A549 (cell line): Measurements from ENCODE around the gene PKLR. TPM values are rescaled to one million over a fixed set of nuclear protein-coding genes. Genes with fewer than 3 reads are reported as not detected.
A peak's percentile ranks its signal among the peaks of the same experiment; 100 is the strongest.

ENCODE experiments used
- ATAC-seq, 2 experiments: fragments of 200-7000 bp in 1 of 2; fragments of >200 bp in 1 of 2; cut with Nextera tagmentation in 1 of 2; cut with Tn5 transposase in 1 of 2; 3 replicates each; pipeline versions ENCODE4 v1.8.0 to v1.9.1; 2018 to 2020; ENCODE audit warnings: mild to moderate bottlenecking in 1 of 2, moderate library complexity in 1 of 2
- CTCF ChIA-PET: fragments of 300-600 bp; sonication (Branson Sonifier 250); formaldehyde crosslinking; extraction: SDS; loops from one replicate; lab custom pipeline; 2021; ENCODE audit warnings: antibody characterized with exemption, inconsistent platforms; lab: Yijun Ruan, JAX
- POLR2A ChIA-PET: fragments of 350-600 bp; formaldehyde crosslinking; extraction: SDS; loops from one replicate; lab custom pipeline; 2021; ENCODE audit warnings: antibody characterized with exemption, inconsistent platforms; lab: Yijun Ruan, JAX
- DNase-seq, 2 experiments: peaks; one replicate each; pipeline versions ENCODE4 v3.0.0 to v3.0.0-alpha.2; 2011 to 2016; ENCODE audit warnings: low read depth in 1 of 2, low spot score in 1 of 2
- FAIRE-seq: peaks from 2 replicates; lab custom pipeline; 2011; peaks lifted over from hg19 to GRCh38; lab: Jason Lieb, UNC
- H3K27ac ChIP-seq, 2 experiments: fragments of >200 bp; sonication (Bioruptor Twin); formaldehyde crosslinking; 3 replicates each; pipeline ENCODE4 v1.5.1; 2016 to 2017
- H3K4me1 ChIP-seq: fragments of >200 bp; sonication (Bioruptor Twin); formaldehyde crosslinking; 3 replicates; pipeline ENCODE4 v1.6.1; 2016
- H3K4me2 ChIP-seq: fragments of >200 bp; sonication (Bioruptor Twin); formaldehyde crosslinking; 3 replicates; pipeline ENCODE4 v1.6.1; 2016
- H3K4me3 ChIP-seq: fragments of >200 bp; sonication (Bioruptor Twin); formaldehyde crosslinking; 3 replicates; pipeline ENCODE4 v1.5.1; 2016
- H3K9me3 ChIP-seq: fragments of >200 bp; sonication (Bioruptor Twin); formaldehyde crosslinking; 3 replicates; pipeline ENCODE4 v1.6.1; 2016
- CBX2 ChIP-seq: fragments of 200-600 bp; sonication (generic); IDR thresholded peaks from 2 replicates; pipeline ENCODE4 v1.6.1; 2016; ENCODE audit warnings: low read depth, mild to moderate bottlenecking, borderline replicate concordance
- CHD2 ChIP-seq: fragments of 150-350 bp; IDR thresholded peaks from 2 replicates; pipeline ENCODE4 v1.6.1; 2014; ENCODE audit warnings: low read length; ENCODE audit not compliant: partially characterized antibody
- EHF ChIP-seq: fragments of 250-450 bp; sonication (Bioruptor Pico); IDR thresholded peaks from 2 replicates; pipeline ENCODE4 v1.5.0; 2020; ENCODE audit warnings: mild to moderate bottlenecking
- ESRRA ChIP-seq: fragments of 150-350 bp; IDR thresholded peaks from 2 replicates; pipeline ENCODE4 v1.6.1; 2014; ENCODE audit warnings: mild to moderate bottlenecking, low read length, borderline replicate concordance
- HDAC2 ChIP-seq: fragments of 200-600 bp; sonication (generic); IDR thresholded peaks from 2 replicates; pipeline ENCODE4 v1.6.1; 2016
- HOXB5 ChIP-seq: fragments of 250-450 bp; sonication (Bioruptor Pico); IDR thresholded peaks from 2 replicates; pipeline ENCODE4 v1.5.0; 2020; ENCODE audit warnings: mild to moderate bottlenecking, moderate library complexity
- KDM1A ChIP-seq: fragments of 200-600 bp; sonication (generic); IDR thresholded peaks from 2 replicates; pipeline ENCODE4 v1.6.1; 2016; ENCODE audit warnings: low read depth, mild to moderate bottlenecking
- MAFK ChIP-seq: fragments of 450-650 bp; IDR thresholded peaks from 2 replicates; pipeline ENCODE4 v1.6.1; 2014; ENCODE audit not compliant: partially characterized antibody
- MYC ChIP-seq: IDR thresholded peaks from 2 replicates; pipeline ENCODE4 v1.6.1; 2012; ENCODE audit warnings: mild to moderate bottlenecking, inconsistent platforms, low read length, improper control_type of control experiment, borderline replicate concordance
- PHF8 ChIP-seq: fragments of 200-600 bp; sonication (generic); IDR thresholded peaks from 2 replicates; pipeline ENCODE4 v1.6.1; 2016; ENCODE audit warnings: low read depth, mild to moderate bottlenecking, antibody characterized with exemption, moderate library complexity, borderline replicate concordance
- POLR2AphosphoS2 ChIP-seq: conservative IDR thresholded peaks from 2 replicates; pipeline ENCODE4 v1.6.1; 2012; ENCODE audit warnings: low read length, improper control_type of control experiment, inconsistent platforms
- RAD21 ChIP-seq, 2 experiments: fragments of >200 bp in 1 of 2; sonication (Bioruptor Twin) in 1 of 2; formaldehyde crosslinking in 1 of 2; IDR thresholded peaks in 1 of 2; conservative IDR thresholded peaks in 1 of 2; 2 replicates in 1 of 2; 3 replicates in 1 of 2; pipeline ENCODE4 v1.6.1; 2012 to 2018; ENCODE audit warnings: inconsistent platforms in 1 of 2
- RARB ChIP-seq: fragments of 250-450 bp; sonication (Bioruptor Pico); IDR thresholded peaks from 2 replicates; pipeline ENCODE4 v1.8.0; 2021; ENCODE audit warnings: mild to moderate bottlenecking, moderate library complexity
- RNF2 ChIP-seq: fragments of 200-600 bp; sonication (generic); IDR thresholded peaks from 2 replicates; pipeline ENCODE4 v1.6.1; 2016; ENCODE audit warnings: low read depth, mild to moderate bottlenecking, antibody characterized with exemption, moderate library complexity, borderline replicate concordance
- SMC3 ChIP-seq: fragments of >200 bp; sonication (Bioruptor Twin); formaldehyde crosslinking; IDR thresholded peaks from 3 replicates; pipeline ENCODE4 v1.6.1; 2018; ENCODE audit warnings: inconsistent platforms
- SREBF2 ChIP-seq: fragments of 450-650 bp; IDR thresholded peaks from 2 replicates; pipeline ENCODE4 v1.6.1; 2014; ENCODE audit warnings: mild to moderate bottlenecking, moderate library complexity
- TFCP2L1 ChIP-seq: fragments of 250-450 bp; sonication (Bioruptor Pico); IDR thresholded peaks from 2 replicates; pipeline ENCODE4 v1.5.0; 2021; ENCODE audit warnings: mild to moderate bottlenecking
- ZFP36 ChIP-seq: fragments of 450-650 bp; IDR thresholded peaks from 2 replicates; pipeline ENCODE4 v1.6.1; 2014; ENCODE audit warnings: borderline replicate concordance; ENCODE audit not compliant: partially characterized antibody
- ZSCAN20 ChIP-seq: fragments of 250-450 bp; sonication (Bioruptor Pico); IDR thresholded peaks from 2 replicates; pipeline ENCODE4 v1.8.0; 2022; ENCODE audit warnings: mild to moderate bottlenecking, moderate library complexity
- WGBS: methylation state at CpG from one replicate; pipeline ENCODE4 v1.1.6; 2017; ENCODE audit errors: missing lambda C conversion rate; 5-methylcytosine and 5-hydroxymethylcytosine counted together
- polyA plus RNA-seq, 4 experiments: library from polyadenylated mRNA; depleted of rRNA in 3 of 4; stranded (reverse); fragments of >200 nt; fragmentation: RNase III in 1 of 4; extraction: RNeasy Plus Mini Kit Qiagen cat#74134 plus additional on column Dnase treatment in 1 of 4; gene quantifications; 2 replicates in 3 of 4; 3 replicates in 1 of 4; pipeline ENCODE4 v1.2.3, GENCODE V29; 2011 to 2017
- TF ChIP-seq, protein P1 (sequence below): IDR thresholded peaks from 2 replicates; pipeline ENCODE4 v1.6.1; 2012
- TF ChIP-seq, protein P2 (sequence below): IDR thresholded peaks from 2 replicates; pipeline ENCODE4 v1.6.1; 2012
- TF ChIP-seq, protein P3 (sequence below): fragments of >200 bp; sonication (Bioruptor Twin); formaldehyde crosslinking; IDR thresholded peaks from 2 replicates; pipeline ENCODE4 v1.6.1; 2016
- TF ChIP-seq, protein P4 (sequence below): fragments of >200 bp; sonication (Bioruptor Twin); formaldehyde crosslinking; IDR thresholded peaks from 3 replicates; pipeline ENCODE4 v1.6.1; 2016
- TF ChIP-seq, protein P5 (sequence below): fragments of 450-650 bp; IDR thresholded peaks from 2 replicates; pipeline ENCODE4 v1.6.1; 2014; ENCODE audit warnings: antibody characterized with exemption
- TF ChIP-seq, protein P6 (sequence below): fragments of >200 bp; sonication (Bioruptor Twin); formaldehyde crosslinking; IDR thresholded peaks from 3 replicates; pipeline ENCODE4 v1.5.1; 2016

PKLR gene
- polyA plus RNA-seq, 2 of the 4 experiments (the other 2 are of a cell fraction) = 0.03 TPM; not detected in 1

DNA sequence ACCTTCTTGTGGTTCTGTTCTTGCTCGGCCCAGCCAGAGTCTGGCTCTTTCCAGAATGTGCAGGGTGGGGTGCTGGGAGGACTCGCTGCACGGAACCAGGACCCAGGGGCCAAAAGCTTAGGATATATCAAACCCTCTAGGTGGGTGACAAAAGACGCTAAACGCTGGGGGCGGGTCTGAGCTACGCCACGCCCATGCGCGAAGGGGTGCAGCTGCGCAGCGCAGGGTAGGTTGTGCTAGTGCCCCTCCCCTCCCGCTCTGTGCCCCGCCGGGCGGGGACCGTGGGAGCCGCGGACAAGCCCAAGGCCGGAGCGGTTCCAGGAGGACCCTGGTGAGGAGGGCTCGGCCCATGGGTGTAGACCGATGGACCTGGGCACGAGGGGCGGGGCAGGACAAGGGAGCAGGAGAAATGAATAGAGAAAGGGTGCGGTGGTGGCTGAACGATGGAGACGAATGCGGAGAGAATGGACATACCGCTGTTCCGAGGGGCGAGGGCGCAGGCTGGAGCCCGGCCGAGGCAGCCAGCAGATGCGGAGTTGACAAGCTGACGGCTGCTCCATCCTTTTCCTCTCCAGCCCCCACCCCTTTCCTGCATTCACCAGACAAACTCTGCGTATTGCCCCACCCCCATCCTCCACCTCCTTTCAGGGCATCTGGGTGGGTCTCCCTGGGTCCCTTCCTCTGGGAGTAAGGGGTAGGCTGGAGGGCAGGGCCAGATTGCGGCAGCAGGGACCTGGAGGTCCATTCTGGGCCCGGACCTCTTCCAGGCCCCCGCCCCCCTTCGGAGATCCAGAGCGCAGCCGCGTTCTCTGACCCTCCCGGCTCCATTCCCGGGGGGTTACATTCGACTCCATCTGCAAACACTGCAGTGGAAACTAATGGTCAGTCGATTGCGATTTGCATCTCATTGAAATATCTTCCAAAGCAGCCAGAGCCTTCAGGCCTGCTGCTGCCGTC lies 19.7 kb upstream of the PKLR start, which contains the start of gene RUSC1:
Gene RUSC1 (plus strand): TSS at position 234 of the 957 bp plus-strand sequence. CDS start 880 bp downstream, outside the sequence.
- POLR2A ChIA-PET = interaction anchor here (0.6 to 1.4 kb wide), 2 partner anchors 48 to 1374 kb away, joined by 3 to 4 read pairs; partner anchors contain the start of genes CLK2 and DENND4B
- no peak within 1 kb of the TSS; a peak in 1 of 6 replicates for H3K27ac ChIP-seq
- no peak for DNase-seq
- CTCF ChIA-PET = interaction anchor here (1.6 to 7.7 kb wide), 7 partner anchors 9 to 183 kb away, joined by 4 to 149 read pairs (median 37); partner anchors contain the start of genes FDPS and PKLR
- peaks cover 17% of the 10 kb centered on the region for H3K4me1 ChIP-seq
- H3K4me2 ChIP-seq = 0 out of 3 replicates have a peak within 1 kb of the TSS, but pooled peaks have one; percentile 80
- no peak for ATAC-seq
- H3K9me3 ChIP-seq = no peaks in the 10 kb centered on the region
- no peak within 1 kb of the TSS for H3K4me3 ChIP-seq
- no peak for FAIRE-seq
- WGBS = 93% methylated on average over 51 of the region's 51 CpGs
- TF ChIP-seq, protein P1, sequence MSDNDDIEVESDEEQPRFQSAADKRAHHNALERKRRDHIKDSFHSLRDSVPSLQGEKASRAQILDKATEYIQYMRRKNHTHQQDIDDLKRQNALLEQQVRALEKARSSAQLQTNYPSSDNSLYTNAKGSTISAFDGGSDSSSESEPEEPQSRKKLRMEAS = no peak
- TF ChIP-seq, protein P2, sequence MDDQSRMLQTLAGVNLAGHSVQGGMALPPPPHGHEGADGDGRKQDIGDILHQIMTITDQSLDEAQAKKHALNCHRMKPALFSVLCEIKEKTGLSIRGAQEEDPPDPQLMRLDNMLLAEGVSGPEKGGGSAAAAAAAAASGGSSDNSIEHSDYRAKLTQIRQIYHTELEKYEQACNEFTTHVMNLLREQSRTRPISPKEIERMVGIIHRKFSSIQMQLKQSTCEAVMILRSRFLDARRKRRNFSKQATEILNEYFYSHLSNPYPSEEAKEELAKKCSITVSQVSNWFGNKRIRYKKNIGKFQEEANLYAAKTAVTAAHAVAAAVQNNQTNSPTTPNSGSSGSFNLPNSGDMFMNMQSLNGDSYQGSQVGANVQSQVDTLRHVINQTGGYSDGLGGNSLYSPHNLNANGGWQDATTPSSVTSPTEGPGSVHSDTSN = 0 out of 2 replicates have a peak, but pooled peaks have one; percentile 17
- TF ChIP-seq, protein P3, sequence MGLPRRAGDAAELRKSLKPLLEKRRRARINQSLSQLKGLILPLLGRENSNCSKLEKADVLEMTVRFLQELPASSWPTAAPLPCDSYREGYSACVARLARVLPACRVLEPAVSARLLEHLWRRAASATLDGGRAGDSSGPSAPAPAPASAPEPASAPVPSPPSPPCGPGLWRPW = no peak
- no peak for TF ChIP-seq RAD21 (conservative IDR thresholded peaks at IDR 0.05 in 1 of 2, IDR thresholded peaks at IDR 0.05 in 1 of 2)

DNA sequence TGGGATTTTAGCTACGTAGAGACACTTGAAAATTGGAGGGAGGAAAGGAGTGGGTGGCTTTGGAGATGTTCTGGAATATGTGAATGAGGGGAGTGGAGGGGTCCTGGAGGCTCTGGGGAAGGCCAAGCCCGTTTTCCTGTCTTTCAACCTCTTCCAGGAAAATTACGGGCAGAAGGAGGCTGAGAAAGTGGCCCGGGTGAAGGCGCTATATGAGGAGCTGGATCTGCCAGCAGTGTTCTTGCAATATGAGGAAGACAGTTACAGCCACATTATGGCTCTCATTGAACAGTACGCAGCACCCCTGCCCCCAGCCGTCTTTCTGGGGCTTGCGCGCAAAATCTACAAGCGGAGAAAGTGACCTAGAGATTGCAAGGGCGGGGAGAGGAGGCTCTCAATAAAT lies 19.0 kb upstream of the PKLR start:
- ATAC-seq = no peak
- FAIRE-seq = no peak
- 87% methylated on average over 11 of the region's 11 CpGs for WGBS
- no peak overlapping the region for H3K4me3 ChIP-seq
- POLR2A ChIA-PET = no interaction called here
- no peak overlapping the region for H3K4me2 ChIP-seq
- CTCF ChIA-PET = interaction anchor here (5.8 to 7.7 kb wide), 3 partner anchors 40 to 73 kb away, joined by 34 to 149 read pairs (median 44); no protein-coding TSS in a partner anchor
- TF ChIP-seq TFCP2L1 (CRISPR knock-in tag) = no peak
- TF ChIP-seq MAFK = no peak
- TF ChIP-seq HOXB5 (CRISPR knock-in tag) = no peak
- TF ChIP-seq, protein P4, sequence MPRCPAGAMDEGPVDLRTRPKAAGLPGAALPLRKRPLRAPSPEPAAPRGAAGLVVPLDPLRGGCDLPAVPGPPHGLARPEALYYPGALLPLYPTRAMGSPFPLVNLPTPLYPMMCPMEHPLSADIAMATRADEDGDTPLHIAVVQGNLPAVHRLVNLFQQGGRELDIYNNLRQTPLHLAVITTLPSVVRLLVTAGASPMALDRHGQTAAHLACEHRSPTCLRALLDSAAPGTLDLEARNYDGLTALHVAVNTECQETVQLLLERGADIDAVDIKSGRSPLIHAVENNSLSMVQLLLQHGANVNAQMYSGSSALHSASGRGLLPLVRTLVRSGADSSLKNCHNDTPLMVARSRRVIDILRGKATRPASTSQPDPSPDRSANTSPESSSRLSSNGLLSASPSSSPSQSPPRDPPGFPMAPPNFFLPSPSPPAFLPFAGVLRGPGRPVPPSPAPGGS = no peak
- no peak for TF ChIP-seq CHD2
- no peak for TF ChIP-seq SREBF2
- TF ChIP-seq, protein P5, sequence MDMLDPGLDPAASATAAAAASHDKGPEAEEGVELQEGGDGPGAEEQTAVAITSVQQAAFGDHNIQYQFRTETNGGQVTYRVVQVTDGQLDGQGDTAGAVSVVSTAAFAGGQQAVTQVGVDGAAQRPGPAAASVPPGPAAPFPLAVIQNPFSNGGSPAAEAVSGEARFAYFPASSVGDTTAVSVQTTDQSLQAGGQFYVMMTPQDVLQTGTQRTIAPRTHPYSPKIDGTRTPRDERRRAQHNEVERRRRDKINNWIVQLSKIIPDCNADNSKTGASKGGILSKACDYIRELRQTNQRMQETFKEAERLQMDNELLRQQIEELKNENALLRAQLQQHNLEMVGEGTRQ = no peak
- no peak for TF ChIP-seq RARB
- TF ChIP-seq EHF = no peak
- H3K27ac ChIP-seq = no peak overlapping the region
- H3K4me1 ChIP-seq = peaks cover 10% of the 10 kb centered on the region
- no peaks in the 10 kb centered on the region for H3K9me3 ChIP-seq
- DNase-seq = no peak

DNA sequence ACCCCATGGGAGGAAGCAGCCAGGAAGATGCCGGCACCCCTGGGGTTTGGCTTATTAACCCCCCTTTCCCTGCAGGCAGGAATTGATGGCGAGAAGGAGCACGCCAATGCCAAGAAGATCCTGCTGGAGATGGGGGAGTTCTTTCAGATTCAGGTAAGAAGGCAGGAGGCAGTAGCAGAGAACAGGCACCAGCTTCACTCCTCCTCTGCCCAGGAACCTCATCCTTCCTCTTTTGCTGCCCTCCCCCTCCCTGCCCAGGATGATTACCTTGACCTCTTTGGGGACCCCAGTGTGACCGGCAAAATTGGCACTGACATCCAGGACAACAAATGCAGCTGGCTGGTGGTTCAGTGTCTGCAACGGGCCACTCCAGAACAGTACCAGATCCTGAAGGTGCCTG lies 18.3 kb upstream of the PKLR start:
- 94% methylated on average over 4 of the region's 5 CpGs for WGBS
- H3K4me1 ChIP-seq = peaks cover 10% of the 10 kb centered on the region
- no peak for DNase-seq
- TF ChIP-seq POLR2AphosphoS2 (no peak), SMC3 (no peak), ESRRA (no peak), CBX2 (no peak), HDAC2 (no peak), PHF8 (no peak), ZFP36 (no peak), RNF2 (no peak), MYC (no peak), EHF (no peak), KDM1A (no peak), ZSCAN20 (no peak)
- TF ChIP-seq, protein P6, sequence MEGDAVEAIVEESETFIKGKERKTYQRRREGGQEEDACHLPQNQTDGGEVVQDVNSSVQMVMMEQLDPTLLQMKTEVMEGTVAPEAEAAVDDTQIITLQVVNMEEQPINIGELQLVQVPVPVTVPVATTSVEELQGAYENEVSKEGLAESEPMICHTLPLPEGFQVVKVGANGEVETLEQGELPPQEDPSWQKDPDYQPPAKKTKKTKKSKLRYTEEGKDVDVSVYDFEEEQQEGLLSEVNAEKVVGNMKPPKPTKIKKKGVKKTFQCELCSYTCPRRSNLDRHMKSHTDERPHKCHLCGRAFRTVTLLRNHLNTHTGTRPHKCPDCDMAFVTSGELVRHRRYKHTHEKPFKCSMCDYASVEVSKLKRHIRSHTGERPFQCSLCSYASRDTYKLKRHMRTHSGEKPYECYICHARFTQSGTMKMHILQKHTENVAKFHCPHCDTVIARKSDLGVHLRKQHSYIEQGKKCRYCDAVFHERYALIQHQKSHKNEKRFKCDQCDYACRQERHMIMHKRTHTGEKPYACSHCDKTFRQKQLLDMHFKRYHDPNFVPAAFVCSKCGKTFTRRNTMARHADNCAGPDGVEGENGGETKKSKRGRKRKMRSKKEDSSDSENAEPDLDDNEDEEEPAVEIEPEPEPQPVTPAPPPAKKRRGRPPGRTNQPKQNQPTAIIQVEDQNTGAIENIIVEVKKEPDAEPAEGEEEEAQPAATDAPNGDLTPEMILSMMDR = no peak
- TF ChIP-seq, all 56 proteins: peak for 0
- Histone ChIP-seq H3K27ac (no peak overlapping the region), H3K9me3 (no peaks in the 10 kb centered on the region), H3K4me2 (no peak overlapping the region), H3K4me3 (no peak overlapping the region)
- no peak for FAIRE-seq
- ATAC-seq = no peak
- POLR2A ChIA-PET = no interaction called here
- CTCF ChIA-PET = interaction anchor here (3.9 to 7.7 kb wide), 4 partner anchors 40 to 72 kb away, joined by 29 to 149 read pairs (median 39); no protein-coding TSS in a partner anchor
